NCI-H1930 (cell line): ENCODE data around the gene DCPS.
A peak's percentile ranks its signal among the peaks of the same experiment; 100 is the strongest.
"Not testable (repeated sequence)": the region's sequence is repeated elsewhere in the genome, so short reads cannot be mapped to it uniquely, and the experiment has no call there.

ENCODE experiments used
- DNase-seq, 2 experiments: peaks; one replicate each; lab custom pipeline; 2025; lab: John Stamatoyannopoulos, UW

Gene DCPS

DNA sequence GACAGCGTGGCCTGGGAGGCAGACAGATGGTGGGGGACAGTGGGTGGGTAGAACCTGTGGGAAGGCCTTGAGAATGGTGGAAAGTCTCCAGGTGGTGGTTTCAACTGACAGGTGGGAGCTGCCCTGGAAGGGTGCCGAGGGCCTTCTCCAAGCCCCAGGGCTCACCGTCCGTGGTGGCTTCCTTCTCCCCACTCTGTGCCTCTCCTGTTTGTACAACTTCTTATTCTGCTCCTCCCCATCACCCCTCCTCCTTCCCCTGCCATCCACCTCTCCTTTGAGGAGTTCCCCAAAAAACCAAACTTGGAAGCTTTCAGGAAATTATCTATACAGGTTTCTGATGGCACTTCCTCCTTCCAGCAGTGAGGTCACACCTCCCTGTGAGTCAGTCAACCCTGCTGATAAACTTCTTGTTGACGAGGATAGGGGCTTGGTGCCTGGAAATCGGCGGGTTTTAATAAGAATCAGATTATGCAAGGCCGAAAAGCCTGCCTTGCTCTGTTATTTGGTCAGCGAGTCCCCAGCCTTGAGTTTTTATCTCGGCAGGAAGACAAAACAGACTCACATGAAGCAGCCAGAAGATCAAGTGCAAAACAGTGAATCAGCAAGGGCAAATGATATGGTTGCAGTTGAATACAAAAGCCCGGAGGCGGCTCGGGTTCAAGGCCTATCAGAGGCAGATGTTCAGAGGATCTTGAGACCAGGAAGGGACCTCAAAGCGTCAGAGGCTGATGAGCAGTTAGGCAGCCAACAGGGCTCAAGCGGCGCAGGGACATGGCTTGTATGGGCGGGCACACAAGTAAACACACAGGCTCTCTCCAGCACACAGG is 42.1 kb downstream of the DCPS start:
- no peak for DNase-seq

- DNase-seq = no peak
Observed at GRCh38 chr11:126346586-126346940, 42.7 kb downstream of the DCPS start.

DNA sequence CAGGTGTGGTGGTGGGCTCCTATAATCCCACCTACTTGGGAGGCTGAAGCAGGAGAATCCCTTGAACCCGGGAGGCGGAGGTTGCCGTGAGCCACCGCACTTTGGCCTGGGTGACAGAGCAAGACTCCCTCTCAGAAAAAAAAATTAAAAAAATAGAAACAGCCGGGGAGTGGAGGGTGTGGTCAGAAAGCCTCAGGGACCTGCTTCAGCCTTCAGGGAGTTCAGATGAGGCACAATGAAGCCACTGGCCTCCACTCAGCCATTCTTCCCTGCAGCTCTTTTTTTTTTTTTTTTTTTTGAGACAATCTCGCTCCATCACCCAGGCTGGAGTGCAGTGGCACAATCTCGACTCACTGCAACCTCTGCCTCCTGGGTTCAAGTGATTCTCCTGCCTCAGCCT is 43.1 kb downstream of the DCPS start:
- not testable (repeated sequence) for DNase-seq

- DNase-seq = no peak
Observed at GRCh38 chr11:126347751-126348668, 44.1 kb downstream of the DCPS start.

DNA sequence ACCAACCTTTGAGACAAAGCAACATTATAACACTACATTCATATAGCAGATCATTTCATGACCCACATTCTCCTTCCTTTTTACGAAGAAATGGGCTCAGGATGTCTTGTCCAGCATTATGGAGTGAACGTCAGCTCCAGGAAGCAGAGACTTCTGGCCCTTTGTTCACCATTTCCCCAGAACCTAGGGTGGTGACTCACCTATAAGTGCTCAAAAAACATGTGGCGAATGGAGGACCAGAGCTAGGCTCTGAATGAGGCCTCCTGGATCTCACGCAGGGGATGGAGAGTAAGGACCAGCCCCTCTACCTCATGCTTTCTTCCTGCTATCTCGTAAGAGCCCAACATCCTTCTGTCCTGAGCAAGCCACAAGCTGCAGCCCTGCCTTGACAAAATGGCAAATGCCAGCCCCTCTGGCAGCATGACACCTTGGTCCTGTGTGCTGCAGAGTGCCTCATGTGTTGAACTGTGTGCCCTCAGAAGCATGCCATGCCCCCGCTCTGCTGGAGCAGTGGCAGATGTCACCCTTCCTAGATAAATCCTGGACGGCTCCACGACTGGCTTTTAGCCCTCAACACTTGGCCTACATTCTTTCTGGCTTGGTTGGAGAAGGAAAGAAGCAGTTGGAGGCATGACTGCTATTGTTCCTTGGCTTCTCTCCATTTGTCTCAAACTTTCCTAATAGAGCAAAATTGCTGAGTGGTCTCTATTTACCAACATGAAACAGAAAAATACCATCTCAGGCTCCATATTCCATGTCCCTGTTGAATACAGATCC is 45.1 kb downstream of the DCPS start:
- no peak for DNase-seq

DNA sequence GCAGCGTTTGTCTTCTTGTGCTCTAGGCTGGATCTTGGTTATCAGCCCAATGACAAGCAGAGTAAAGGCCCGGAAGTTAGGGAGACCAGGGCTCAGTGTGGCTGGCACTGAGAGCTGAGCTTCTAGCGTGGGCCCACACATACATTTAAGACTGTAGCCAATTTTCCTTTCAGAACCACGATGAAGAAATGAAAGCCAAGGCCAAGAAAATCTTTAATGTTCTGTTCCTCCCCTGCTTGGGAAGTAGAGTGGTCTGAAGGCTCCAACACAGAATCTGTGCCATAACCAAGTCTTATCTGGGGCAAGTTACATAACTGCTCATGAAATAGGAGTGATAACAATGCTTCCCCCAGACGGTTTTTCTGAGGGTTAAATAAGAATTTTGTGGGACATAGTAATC is 47.0 kb downstream of the DCPS start:
- DNase-seq = no peak

DNA sequence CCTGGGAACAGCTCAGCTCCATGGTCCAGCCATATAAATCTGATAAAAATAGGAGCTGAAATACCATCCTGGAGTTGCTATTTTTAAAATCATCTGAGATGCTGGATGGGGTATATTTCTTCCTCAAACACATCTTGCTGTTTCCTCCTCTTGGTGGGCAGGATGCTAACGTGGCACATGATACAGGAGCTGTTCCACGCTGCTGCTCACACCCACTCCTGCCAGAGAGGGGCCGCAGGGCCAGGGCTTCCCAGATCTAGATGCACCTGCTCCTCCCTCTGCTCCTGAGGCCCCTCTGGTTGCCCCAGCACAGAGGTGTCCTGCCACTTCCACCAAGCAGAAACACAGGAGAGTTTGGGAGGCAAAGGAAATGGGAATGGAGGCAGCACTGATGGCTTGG is 48.3 kb downstream of the DCPS start:
- DNase-seq = no peak

DNA sequence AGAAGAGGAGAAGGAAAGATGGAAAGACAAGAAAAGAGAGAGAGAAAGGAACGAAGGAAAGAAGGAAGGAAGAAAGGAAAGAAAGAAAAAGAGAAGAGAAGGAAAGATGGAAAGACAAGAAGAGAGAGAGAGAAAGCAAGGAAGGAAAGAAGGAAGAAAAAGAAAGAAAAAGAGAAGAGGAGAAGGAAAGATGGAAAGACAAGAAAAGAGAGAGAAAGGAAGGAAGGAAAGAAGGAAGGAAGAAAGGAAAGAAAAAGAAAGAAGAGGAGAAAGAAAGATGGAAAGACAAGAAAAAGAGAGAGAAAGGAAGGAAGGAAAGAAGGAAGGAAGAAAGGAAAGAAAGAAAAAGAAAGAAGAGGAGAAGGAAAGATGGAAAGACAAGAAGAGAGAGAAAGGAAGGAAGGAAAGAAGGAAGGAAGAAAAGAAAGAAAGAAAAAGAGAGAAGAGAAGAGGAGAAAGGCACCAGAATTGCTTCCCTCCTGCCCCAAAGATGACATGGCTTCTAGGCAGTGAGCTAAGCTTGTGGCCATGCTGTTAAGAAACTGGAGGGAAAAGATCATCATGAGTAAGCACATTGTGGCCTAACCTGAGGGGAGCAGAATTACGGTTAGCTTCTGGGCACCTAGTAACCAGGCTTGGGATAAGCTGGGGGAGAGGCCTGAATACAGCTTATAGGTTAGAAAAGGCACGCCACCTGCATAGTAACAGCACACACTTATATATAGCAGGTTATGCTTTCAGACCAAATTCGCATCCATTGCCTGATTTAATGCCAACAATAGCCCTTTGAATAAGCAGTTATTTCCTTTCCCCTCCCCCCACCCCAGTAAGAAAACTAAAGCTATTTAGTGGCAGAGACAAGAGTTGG is 49.3 kb downstream of the DCPS start:
- DNase-seq = no peak

DNA sequence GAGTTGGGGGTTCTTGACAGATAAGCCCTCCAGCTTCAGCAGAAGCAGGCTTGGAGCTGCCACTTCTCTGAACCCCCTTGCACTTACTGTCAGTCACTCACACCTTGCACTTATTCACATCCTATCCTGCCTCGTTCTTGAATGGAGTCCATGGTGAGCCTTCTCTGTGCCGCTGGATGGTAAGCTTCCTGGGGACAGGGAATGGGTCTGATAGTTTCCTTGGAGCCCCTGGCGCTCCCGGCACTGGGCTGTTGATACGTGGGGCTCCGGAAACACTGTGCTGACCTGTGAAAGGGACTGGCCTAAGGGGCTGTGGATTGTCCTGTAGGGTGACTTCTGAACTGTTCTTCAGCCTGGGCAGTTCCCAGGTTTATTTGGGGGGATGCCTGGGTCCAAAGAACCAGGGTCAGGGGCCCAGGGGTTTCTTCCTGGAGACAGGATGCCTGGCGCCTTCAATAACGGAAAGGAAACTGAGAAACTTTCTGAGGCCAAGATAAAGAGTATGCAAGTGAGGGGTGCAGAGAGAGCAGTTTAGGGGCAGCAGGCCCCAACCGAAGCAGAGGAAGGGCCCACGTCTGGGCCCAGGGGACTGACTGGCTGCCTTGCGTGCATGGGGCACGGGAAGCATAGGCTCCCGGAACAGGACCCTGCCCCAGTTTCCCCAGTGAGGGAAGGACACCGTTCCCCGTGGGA is 50.9 kb downstream of the DCPS start:
- no peak for DNase-seq

DNA sequence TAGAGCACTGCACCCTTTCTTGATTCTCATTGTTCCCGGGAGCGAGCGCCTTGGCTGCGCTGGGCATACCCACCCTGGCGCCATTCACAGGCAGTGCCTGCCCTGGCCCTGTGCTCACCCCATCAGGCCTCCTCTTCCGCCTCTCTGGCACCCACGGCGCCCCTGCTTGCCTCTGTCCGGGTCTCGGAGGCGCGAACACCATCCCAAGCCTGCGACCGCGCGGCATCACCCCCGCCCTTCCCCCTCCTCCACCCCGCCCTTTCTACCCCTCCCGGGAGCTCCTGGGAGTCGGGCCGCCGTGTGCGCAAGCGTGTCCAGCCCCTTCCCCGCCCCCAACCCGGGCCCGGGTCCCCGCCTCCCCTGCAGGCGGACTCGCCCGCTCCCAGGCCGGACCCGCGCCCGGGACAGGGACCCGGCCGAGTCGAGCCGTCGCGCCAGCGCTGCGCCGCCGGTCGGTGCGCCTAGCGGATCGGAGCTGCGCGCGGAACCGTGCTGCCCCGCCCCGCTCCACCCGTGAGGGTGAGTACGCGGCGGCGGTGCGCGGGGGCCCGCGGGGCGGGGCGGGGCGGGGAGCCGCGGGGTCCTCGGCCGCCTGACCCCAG is 51.6 kb downstream of the DCPS start, which contains the start of gene ST3GAL4:
TSS of gene ST3GAL4 (plus strand) at position 363 of the 602 bp plus-strand sequence. CDS start 50,470 bp downstream, outside the sequence.
- DNase-seq = peak; percentile 59 to 70

GRCh38 chr11:126355926-126356897 is 52.4 kb downstream of the DCPS start:
- no peak for DNase-seq

DNA sequence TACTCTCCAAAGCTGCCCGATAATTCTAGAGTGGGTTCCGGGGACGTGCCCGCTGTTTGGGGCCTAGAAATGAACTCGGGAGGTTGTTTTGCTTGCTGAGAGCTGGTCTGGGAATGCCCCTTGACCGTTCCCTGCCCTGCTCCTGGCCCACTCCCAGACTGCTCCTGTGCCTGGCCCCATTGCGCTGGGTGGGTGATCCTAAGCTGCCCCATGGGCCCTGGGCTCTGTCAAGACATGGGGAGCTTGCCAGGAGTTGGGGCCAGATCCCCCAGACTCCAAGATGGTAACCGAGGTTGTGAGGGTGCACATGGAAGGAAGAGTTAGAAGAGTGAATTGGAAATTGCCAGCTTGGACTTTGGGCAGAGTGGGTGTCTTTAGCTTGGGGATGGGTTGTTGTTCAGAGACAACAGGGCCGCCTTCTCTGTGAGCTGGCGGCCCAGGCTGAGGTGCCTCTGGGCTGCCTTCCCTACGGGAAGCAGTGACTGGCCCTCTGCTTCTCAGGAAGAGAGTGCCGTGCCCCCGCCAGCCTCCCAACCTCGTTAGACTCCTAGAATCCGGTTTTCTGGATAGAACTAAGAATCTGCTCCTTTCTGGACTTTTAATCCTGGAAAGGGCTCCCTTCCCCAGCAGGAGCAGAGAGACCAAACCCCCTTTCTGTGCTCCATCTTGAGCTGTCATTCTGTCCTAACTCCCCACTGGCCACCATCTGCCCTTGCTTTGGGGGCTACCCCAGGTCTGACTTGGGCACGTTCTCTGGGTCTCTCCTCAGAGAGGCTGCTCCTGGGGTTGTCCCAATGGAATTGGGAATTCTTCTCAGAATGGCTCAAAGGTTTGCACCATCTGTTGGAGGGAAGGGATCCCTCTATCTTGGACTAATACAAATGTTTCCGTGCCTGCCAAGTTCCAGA is 53.4 kb downstream of the DCPS start:
- DNase-seq = no peak

DNA sequence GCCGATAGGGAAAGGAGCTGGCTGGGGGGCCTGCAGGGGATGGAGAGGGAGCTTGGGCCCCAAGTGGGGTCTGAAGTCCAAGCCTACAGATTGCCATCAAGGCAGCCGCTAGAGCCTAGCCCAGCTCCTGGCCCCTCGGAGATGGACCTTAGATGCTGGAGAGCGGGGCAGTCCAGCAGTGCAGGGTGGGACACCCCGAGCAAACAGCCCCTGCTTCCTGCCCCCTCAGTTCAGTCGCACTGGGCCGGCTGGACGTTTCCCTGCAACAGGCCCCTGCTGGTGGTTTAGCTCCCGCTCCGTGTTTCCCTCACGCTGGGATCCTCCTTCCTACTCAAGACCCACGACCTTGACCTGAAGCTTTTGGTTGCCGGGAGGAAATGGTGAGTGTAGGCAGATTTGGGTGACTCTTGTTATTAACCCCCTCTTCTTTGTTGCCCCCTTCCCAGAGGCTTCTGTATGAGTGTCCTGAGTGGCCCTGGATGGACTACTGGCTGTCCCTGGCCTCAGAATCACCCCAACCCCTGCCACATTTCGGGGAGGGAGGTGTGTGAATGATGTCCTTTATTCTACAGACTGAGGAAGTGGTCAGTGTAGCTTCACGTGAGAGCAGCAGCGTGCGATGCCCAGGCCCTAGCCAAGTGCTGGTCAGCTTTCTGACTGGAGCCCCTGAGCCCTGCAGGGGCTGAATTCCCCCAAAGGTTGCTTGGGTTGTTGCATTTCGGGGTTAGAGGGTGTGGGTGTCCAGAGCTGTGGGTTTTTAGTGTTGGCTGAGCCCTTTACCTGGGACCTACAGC is 54.3 kb downstream of the DCPS start:
- no peak for DNase-seq

GRCh38 chr11:126358763-126359160 is 54.9 kb downstream of the DCPS start:
- no peak for DNase-seq

DNA sequence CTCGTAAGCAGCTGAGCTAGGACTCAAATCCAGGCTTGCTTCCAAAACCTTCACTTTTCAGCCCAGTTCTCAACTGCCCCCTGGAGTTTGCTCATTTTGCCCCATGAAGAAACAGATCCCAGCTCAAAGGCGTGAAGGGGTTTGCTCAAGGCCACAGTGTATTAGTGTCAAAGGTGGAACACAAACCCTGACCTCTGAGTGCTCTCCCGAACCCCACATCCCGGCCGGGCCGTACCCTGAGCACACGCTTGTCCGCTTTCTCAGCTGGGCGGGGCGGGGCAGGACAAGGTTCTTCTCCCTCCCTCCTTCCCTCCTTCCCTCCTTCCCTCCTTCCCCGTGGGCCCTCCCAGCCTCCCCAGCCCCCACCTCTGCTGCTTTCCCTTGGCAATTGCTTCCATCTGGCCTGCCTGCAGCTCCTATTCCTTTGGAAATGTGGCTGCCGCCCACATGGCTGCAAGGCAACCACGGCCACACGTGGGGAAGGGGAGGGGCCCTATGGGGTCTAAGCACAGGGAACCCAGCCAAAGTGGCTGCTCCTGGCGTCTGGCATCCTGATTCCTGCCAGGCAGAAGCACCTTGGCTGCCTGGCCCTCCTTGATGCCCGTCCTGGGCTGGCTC is 55.7 kb downstream of the DCPS start:
- DNase-seq = no peak

GRCh38 chr11:126360049-126360446 is 56.2 kb downstream of the DCPS start:
- DNase-seq = no peak

DNA sequence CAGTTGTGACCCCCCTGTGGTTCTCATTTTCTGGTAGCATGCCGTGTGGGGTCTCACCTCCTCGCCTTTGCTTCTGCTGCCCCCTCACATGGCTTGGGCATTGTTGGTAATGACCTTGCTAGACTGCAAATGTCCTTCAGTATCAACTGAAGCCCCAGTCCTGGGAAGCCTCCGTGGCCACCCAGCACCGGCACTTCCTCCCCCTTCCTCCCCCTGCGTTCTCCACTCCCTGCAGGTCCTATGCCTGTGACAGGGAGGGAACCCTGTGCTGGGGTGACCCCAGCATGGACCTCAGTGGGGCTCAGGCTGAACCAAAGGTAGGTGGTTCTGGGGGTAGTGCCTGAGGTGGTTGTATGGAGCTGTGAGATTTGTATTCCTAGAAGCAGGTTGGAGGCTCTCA is 57.5 kb downstream of the DCPS start:
- no peak for DNase-seq
